Memory B cell (primary cell): ENCODE results near the gene NIPAL3.

Experiments used
- ATAC-seq: fragments of 150-1000 bp; cut with Tn5 transposase; 2 replicates; pipeline ENCODE4 v1.10.0; 2021; ENCODE audit warnings: low read depth, mild to moderate bottlenecking, moderate library complexity
- DNase-seq, 2 donors: peaks; one replicate each; pipeline ENCODE4 v3.0.0; 2022; ENCODE audit warnings: low spot score in 2 of 2
- H3K27ac Mint-ChIP-seq: one replicate; pipeline ENCODE4 v1.8.0; 2022; ENCODE audit warnings: mild to moderate bottlenecking, moderate library complexity, mixed read lengths
- H3K27me3 Mint-ChIP-seq: one replicate; pipeline ENCODE4 v1.8.0; 2022; ENCODE audit warnings: mixed read lengths
- H3K36me3 Mint-ChIP-seq: one replicate; pipeline ENCODE4 v1.8.0; 2022; ENCODE audit warnings: mild to moderate bottlenecking, mixed read lengths
- H3K4me1 Mint-ChIP-seq: one replicate; pipeline ENCODE4 v1.8.0; 2022; ENCODE audit warnings: mixed read lengths
- H3K4me3 Mint-ChIP-seq: one replicate; pipeline ENCODE4 v1.8.0; 2022; ENCODE audit warnings: mild to moderate bottlenecking, moderate library complexity, mixed read lengths
- H3K9me3 Mint-ChIP-seq: one replicate; pipeline ENCODE4 v1.8.0; 2022; ENCODE audit warnings: mixed read lengths

Gene NIPAL3

GRCh38 chr1:24406788-24407187 is 8.8 kb upstream of the NIPAL3 start:
- no peaks in the 10 kb centered on the region for H3K9me3 Mint-ChIP-seq
- peaks cover 8% of the 10 kb centered on the region for H3K4me1 Mint-ChIP-seq
- no peak overlapping the region for H3K27ac Mint-ChIP-seq
- DNase-seq = no peak
- no peak overlapping the region for H3K4me3 Mint-ChIP-seq
- no peaks in the 10 kb centered on the region for H3K36me3 Mint-ChIP-seq
- ATAC-seq = no peak
- no peaks in the 10 kb centered on the region for H3K27me3 Mint-ChIP-seq

- no peak overlapping the region for H3K4me3 Mint-ChIP-seq
- DNase-seq (no peak), ATAC-seq (no peak)
- no peaks in the 10 kb centered on the region for H3K36me3 Mint-ChIP-seq
- H3K9me3 Mint-ChIP-seq = no peaks in the 10 kb centered on the region
- no peak overlapping the region for H3K27ac Mint-ChIP-seq
- peaks cover 21% of the 10 kb centered on the region for H3K4me1 Mint-ChIP-seq
- no peaks in the 10 kb centered on the region for H3K27me3 Mint-ChIP-seq
These were observed 6.1 kb upstream of the NIPAL3 start for GRCh38 chr1:24409535-24409934.

GRCh38 chr1:24410750-24411149 is 4.9 kb upstream of the NIPAL3 start:
- H3K27ac Mint-ChIP-seq = peak overlapping the region; percentile 11

GRCh38 chr1:24411963-24412362 is 3.6 kb upstream of the NIPAL3 start:
- no peaks in the 10 kb centered on the region for H3K9me3 Mint-ChIP-seq
- DNase-seq = no peak
- no peaks in the 10 kb centered on the region for H3K36me3 Mint-ChIP-seq
- no peaks in the 10 kb centered on the region for H3K27me3 Mint-ChIP-seq
- no peak overlapping the region for H3K4me3 Mint-ChIP-seq
- no peak overlapping the region for H3K27ac Mint-ChIP-seq
- no peak for ATAC-seq
- H3K4me1 Mint-ChIP-seq = peaks cover 36% of the 10 kb centered on the region

More at GRCh38 chr1:24410750-24411149, 4.9 kb upstream of the NIPAL3 start:
- DNase-seq (no peak), ATAC-seq (no peak)
- no peaks in the 10 kb centered on the region for H3K36me3 Mint-ChIP-seq
- peaks cover 28% of the 10 kb centered on the region for H3K4me1 Mint-ChIP-seq
- H3K27me3 Mint-ChIP-seq = no peaks in the 10 kb centered on the region
- H3K9me3 Mint-ChIP-seq = no peaks in the 10 kb centered on the region
- no peak overlapping the region for H3K4me3 Mint-ChIP-seq

- Mint-ChIP-seq H3K27ac (no peak overlapping the region), H3K4me3 (no peak overlapping the region), H3K4me1 (peaks cover 40% of the 10 kb centered on the region), H3K36me3 (no peaks in the 10 kb centered on the region), H3K9me3 (no peaks in the 10 kb centered on the region), H3K27me3 (no peaks in the 10 kb centered on the region)
- no peak for ATAC-seq
- no peak for DNase-seq
These were observed 3.2 kb upstream of the NIPAL3 start for GRCh38 chr1:24412408-24412807.

- no peaks in the 10 kb centered on the region for H3K27me3 Mint-ChIP-seq
- DNase-seq (peak; percentile 80 to 89), ATAC-seq (peak; percentile 18)
- no peaks in the 10 kb centered on the region for H3K36me3 Mint-ChIP-seq
- H3K9me3 Mint-ChIP-seq = no peaks in the 10 kb centered on the region
- H3K4me1 Mint-ChIP-seq = peaks cover 48% of the 10 kb centered on the region
- H3K4me3 Mint-ChIP-seq = peak within 1 kb of the TSS; percentile 99
- peak within 1 kb of the TSS; percentile 94 for H3K27ac Mint-ChIP-seq
These were observed 2.0 kb upstream of the NIPAL3 start, which contains the start of gene STPG1 for GRCh38 chr1:24413350-24414163. Gene STPG1 (minus strand): TSS chr1:24413782. CDS start chr1:24401388, 12,394 bp downstream.

GRCh38 chr1:24414775-24415333 is 748 bp upstream of the NIPAL3 start:
- ATAC-seq (no peak), DNase-seq (no peak)
- Mint-ChIP-seq H3K36me3 (peaks cover 5% of the 10 kb centered on the region), H3K4me1 (peaks cover 54% of the 10 kb centered on the region), H3K27ac (peak overlapping the region; percentile 90), H3K9me3 (no peaks in the 10 kb centered on the region), H3K27me3 (no peaks in the 10 kb centered on the region), H3K4me3 (peak overlapping the region; percentile 95)

- peak overlapping the region; percentile 90 for H3K27ac Mint-ChIP-seq
- H3K36me3 Mint-ChIP-seq = peaks cover 10% of the 10 kb centered on the region
- ATAC-seq (no peak), DNase-seq (no peak)
- no peaks in the 10 kb centered on the region for H3K9me3 Mint-ChIP-seq
- H3K4me3 Mint-ChIP-seq = peak overlapping the region; percentile 95
- H3K27me3 Mint-ChIP-seq = no peaks in the 10 kb centered on the region
- peaks cover 51% of the 10 kb centered on the region for H3K4me1 Mint-ChIP-seq
These were observed 486 bp downstream of the NIPAL3 start for GRCh38 chr1:24415910-24416665.

GRCh38 chr1:24416666-24417391 is 1.2 kb downstream of the NIPAL3 start:
- Mint-ChIP-seq H3K36me3 (peaks cover 15% of the 10 kb centered on the region), H3K4me3 (peak overlapping the region; percentile 95), H3K27ac (no peak overlapping the region), H3K27me3 (no peaks in the 10 kb centered on the region), H3K4me1 (peaks cover 51% of the 10 kb centered on the region), H3K9me3 (no peaks in the 10 kb centered on the region)
- ATAC-seq (peak; percentile 49), DNase-seq (peak in 1 of 2 donors; percentile 35)

GRCh38 chr1:24417681-24418080 is 2.1 kb downstream of the NIPAL3 start:
- Mint-ChIP-seq H3K27ac (no peak overlapping the region), H3K36me3 (peaks cover 21% of the 10 kb centered on the region), H3K4me1 (peaks cover 45% of the 10 kb centered on the region), H3K9me3 (no peaks in the 10 kb centered on the region), H3K4me3 (no peak overlapping the region), H3K27me3 (no peaks in the 10 kb centered on the region)
- ATAC-seq (no peak), DNase-seq (no peak)

- Mint-ChIP-seq H3K36me3 (peaks cover 32% of the 10 kb centered on the region), H3K27ac (no peak overlapping the region)
- no peak for DNase-seq
These were observed 3.5 kb downstream of the NIPAL3 start for GRCh38 chr1:24418898-24419628.

GRCh38 chr1:24420547-24420946 is 4.9 kb downstream of the NIPAL3 start:
- Mint-ChIP-seq H3K9me3 (no peaks in the 10 kb centered on the region), H3K4me1 (peaks cover 39% of the 10 kb centered on the region), H3K27ac (no peak overlapping the region), H3K27me3 (no peaks in the 10 kb centered on the region), H3K36me3 (peaks cover 36% of the 10 kb centered on the region), H3K4me3 (no peak overlapping the region)
- ATAC-seq (no peak), DNase-seq (no peak)

More at GRCh38 chr1:24418898-24419628, 3.5 kb downstream of the NIPAL3 start:
- Mint-ChIP-seq H3K4me3 (no peak overlapping the region), H3K9me3 (no peaks in the 10 kb centered on the region), H3K27me3 (no peaks in the 10 kb centered on the region), H3K4me1 (peaks cover 44% of the 10 kb centered on the region)
- ATAC-seq = no peak

- DNase-seq = no peak
- no peak overlapping the region for H3K4me3 Mint-ChIP-seq
- H3K9me3 Mint-ChIP-seq = no peaks in the 10 kb centered on the region
- H3K4me1 Mint-ChIP-seq = peaks cover 33% of the 10 kb centered on the region
- ATAC-seq = no peak
- H3K27ac Mint-ChIP-seq = no peak overlapping the region
- H3K27me3 Mint-ChIP-seq = no peaks in the 10 kb centered on the region
- H3K36me3 Mint-ChIP-seq = peaks cover 38% of the 10 kb centered on the region
These were observed 5.9 kb downstream of the NIPAL3 start for GRCh38 chr1:24421502-24421901.
